GM21360 (cell line): ENCODE data around the gene RAD52.

Experiments
- ATAC-seq: cut with Tn5 transposase; IDR thresholded peaks from one replicate; pipeline ENCODE4 v1.9.1; 2021; ENCODE audit warnings: mild to moderate bottlenecking, moderate library complexity; ENCODE audit not compliant: unreplicated experiment

Gene RAD52

DNA sequence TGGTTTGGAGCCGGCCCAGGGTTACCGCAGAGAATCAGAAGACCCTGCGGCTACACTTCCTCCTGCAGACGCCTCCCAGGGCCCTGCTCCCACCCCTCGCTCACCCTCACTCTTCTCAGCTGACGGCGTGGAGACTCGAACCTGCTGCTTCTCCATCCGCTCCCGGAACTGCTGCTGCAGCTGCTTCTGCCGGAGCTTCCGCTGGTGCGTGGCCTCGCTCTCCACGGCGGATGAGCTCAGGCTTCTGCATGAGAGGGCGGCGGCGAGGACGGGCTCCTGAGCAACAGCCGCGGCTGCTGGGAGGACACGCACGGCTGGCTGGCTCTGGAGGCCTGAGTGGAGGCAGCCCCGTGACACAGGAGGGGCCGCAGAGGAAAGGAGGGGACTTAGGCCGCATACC is 33.3 kb downstream of the RAD52 start:
- ATAC-seq: no peak

- ATAC-seq: no peak
Measured at GRCh38 chr12:915090-915489, 34.4 kb downstream of the RAD52 start.

GRCh38 chr12:913919-914698 is 35.4 kb downstream of the RAD52 start:
- ATAC-seq: no peak

DNA sequence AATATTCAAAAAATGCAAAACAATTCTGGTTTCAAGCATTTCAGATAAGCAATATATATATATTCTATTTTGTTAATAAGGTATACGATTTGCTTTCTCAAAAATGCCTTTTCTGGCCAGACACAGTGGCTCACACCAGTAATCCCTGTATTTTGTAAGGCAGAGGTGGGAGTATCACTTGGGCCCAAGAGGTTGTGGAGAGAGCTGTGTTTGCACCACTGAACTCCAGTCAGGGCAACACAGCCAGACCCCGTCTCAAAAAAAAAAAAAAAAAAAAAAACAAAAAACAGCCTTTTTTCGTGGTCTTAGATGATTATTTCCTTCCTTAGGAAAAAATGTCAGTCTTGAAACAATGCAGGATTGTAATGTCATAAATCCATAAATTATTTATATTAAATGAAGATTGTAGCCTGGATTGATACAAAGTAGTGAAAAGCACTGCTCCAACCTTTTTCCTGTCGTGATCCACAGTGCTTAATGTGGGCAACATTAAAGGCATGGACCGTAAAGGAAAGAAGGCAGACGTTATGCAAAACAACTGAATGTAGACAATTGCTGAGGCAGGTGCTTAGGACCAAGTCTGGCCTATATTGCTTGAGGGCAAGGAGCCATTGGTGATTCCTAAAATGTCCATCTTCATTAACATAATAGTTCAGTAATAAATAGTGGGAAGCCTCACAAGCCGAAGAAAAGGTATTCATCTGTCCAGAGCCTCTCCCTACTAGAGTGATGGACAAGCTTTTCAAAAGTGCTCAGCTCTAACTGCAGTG is 36.8 kb downstream of the RAD52 start:
- no peak for ATAC-seq

GRCh38 chr12:911191-911826 is 38.2 kb downstream of the RAD52 start:
- ATAC-seq: no peak

DNA sequence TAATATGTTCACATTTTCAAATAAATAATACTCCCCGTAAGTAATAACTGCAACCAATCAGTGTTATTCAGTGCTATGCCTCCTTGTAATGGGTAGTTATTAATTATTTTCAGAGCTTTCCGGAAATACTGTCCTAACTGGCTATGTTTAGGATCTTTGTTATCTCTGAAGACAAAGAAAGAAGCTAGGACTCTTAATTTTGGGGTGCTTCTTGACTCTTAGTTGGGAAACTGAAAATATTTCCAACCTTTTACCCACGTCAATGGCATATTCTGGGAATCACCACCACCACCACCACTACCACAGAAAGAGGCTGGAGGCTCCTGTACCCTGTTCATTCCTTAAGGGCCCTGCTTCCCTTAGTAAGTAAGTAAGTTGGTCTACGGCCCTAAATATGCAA is 39.1 kb downstream of the RAD52 start:
- ATAC-seq: no peak

DNA sequence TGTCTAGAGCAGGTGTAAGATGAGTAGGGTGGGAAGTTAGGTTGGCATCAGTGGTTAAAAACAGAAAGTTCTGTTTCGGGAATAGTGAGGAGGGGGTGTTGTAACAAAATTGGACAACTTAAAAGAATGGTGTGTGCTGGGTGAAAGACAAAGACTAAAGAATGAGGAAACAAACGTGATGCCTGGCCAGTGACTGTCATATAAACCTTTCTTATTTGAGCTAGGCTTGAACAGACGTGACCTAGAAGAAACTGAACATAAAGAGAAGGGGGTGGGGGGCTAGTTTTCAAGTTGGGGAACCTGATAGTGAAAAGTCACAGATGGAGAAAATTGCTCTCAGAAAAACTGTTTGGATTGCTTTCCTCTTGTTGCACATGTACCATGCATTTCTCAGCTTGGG is 39.6 kb downstream of the RAD52 start:
- no peak for ATAC-seq

- no peak for ATAC-seq
Measured at GRCh38 chr12:907413-908185, 41.9 kb downstream of the RAD52 start.

- no peak for ATAC-seq
Measured at GRCh38 chr12:906062-906585, 43.4 kb downstream of the RAD52 start.

DNA sequence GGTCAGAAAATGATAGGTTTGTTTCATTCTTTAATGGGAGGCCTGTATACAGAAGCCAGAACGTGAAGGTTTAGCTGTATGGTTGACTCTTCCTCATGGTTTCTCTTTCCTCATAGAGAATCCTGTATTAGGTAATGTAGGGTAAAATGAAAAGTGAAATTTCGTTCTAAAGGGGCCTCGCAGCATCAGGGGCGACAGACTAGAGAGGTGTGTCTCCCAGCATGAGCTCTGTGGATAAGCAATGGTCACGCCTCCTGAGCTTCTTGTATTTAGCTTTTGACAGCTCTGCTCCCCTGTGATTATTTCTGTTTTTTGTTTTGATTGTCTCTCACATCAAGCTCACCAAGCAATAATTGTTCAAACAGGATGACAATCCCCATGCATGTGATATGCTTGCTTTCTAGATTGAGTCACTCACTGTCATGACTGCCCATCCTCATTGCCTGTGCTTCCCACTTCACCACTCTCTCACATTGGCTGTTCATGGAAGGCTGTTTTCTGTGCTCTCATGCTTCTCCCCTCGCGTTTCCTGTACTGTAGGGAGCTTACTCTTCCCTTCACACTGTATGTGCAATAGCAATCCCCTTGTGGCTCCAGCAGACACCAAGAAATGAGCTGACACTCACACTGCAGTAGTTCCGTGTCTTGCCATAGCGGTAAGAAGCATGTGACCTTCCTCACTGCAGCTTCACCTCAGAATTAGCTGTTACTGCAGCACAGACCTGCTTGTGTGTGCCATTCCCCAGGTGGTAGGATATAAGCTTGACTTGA is 44.0 kb downstream of the RAD52 start:
- no peak for ATAC-seq

DNA sequence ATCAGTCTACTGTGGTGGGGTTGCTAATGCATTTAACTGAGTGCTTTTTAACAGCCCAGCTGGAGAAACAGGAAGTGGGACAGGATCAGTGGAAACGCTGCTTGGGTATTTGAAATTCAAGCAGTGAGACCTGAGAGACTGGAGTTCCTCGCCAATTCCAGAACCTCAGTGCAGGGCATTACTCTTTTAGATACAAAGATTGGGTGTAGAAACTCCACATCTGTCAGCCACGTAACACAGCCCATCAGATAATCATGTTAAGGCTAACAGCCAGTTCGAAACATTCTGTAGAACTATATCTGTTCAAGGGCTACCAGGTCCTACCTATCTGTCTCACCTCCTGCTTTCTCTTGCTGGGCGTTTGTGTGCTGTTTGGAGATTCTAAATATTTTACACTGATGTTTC is 45.5 kb downstream of the RAD52 start:
- no peak for ATAC-seq

DNA sequence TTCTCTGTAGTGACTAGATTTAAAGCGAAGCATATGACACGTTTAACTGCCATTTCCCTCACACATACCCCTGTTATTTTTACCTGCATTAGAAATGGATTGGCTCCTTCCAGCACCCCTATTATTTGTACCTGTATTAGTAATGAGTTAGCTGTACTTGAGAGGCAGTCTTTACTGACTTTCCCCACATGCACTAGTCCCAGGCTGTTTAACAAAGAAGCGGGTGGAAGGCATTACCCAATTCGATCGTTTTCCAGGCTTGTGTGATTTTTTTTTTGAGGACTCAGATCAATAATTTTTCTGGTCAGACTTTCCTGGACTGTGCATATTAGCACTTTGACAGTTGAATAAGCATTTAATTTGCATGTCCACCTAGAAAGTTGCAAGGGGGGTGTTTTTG is 46.4 kb downstream of the RAD52 start:
- ATAC-seq: no peak

- no peak for ATAC-seq
Measured at GRCh38 chr12:902581-902980, 46.9 kb downstream of the RAD52 start.

DNA sequence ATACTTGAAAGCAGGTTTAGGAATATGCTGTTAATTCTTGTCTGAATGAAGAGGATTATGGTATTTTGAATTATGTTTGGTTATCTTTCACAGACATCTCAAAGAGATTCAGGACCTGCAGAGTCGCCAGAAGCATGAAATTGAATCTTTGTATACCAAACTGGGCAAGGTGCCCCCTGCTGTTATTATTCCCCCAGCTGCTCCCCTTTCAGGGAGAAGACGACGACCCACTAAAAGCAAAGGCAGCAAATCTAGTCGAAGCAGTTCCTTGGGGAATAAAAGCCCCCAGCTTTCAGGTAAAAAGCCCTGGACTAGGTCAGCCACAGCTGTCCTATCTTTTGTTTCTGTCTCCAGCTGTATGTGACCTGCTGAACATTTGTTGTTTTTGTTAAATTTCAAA is 52.1 kb downstream of the RAD52 start:
- no peak for ATAC-seq

DNA sequence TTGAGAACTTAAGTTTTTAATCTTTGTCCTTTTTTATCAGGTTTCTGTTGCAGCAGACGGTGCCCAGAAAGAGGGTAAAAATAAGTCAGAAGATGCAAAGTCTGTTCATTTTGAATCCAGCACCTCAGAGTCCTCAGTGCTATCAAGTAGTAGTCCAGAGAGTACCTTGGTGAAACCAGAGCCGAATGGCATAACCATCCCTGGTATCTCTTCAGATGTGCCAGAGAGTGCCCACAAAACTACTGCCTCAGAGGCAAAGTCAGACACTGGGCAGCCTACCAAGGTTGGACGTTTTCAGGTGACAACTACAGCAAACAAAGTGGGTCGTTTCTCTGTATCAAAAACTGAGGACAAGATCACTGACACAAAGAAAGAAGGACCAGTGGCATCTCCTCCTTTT is 53.5 kb downstream of the RAD52 start:
- ATAC-seq: no peak

GRCh38 chr12:894226-894625 is 55.3 kb downstream of the RAD52 start:
- no peak for ATAC-seq

GRCh38 chr12:886206-886605 is 63.3 kb downstream of the RAD52 start:
- no peak for ATAC-seq

DNA sequence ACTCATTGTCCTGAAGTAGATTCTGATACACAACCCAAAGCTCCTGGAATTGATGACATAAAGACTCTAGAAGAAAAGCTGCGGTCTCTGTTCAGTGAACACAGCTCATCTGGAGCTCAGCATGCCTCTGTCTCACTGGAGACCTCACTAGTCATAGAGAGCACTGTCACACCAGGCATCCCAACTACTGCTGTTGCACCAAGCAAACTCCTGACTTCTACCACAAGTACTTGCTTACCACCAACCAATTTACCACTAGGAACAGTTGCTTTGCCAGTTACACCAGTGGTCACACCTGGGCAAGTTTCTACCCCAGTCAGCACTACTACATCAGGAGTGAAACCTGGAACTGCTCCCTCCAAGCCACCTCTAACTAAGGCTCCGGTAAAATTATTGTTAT is 63.8 kb downstream of the RAD52 start:
- no peak for ATAC-seq

DNA sequence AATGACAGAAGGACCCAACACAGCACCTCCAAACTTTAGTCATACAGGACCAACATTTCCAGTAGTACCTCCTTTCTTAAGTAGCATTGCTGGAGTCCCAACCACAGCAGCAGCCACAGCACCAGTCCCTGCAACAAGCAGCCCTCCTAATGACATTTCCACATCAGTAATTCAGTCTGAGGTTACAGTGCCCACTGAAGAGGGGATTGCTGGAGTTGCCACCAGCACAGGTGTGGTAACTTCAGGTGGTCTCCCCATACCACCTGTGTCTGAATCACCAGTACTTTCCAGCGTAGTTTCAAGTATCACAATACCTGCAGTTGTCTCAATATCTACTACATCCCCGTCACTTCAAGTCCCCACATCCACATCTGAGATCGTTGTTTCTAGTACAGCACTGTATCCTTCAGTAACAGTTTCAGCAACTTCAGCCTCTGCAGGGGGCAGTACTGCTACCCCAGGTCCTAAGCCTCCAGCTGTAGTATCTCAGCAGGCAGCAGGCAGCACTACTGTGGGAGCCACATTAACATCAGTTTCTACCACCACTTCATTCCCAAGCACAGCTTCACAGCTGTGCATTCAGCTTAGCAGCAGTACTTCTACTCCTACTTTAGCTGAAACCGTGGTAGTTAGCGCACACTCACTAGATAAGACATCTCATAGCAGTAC is 64.6 kb downstream of the RAD52 start:
- ATAC-seq: no peak

DNA sequence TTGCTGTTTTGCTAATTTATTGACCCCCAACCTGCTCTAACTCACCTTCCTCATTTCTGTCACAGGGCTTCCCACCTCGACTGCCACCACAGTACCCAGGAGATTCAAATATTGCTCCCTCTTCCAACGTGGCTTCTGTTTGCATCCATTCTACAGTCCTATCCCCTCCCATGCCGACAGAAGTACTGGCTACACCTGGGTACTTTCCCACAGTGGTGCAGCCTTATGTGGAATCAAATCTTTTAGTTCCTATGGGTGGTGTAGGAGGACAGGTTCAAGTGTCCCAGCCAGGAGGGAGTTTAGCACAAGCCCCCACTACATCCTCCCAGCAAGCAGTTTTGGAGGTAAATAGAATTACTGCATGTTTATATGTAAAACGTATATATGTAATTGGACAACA is 68.8 kb downstream of the RAD52 start:
- ATAC-seq: no peak
